GM18873 (cell line): Measurements from ENCODE around the gene LMNA.
A peak's percentile ranks its signal among the peaks of the same experiment; 100 is the strongest.
"Not testable (repeated sequence)": the region's sequence is repeated elsewhere in the genome, so short reads cannot be mapped to it uniquely, and the experiment has no call there.

Experiments
- ATAC-seq: cut with Tn5 transposase; IDR thresholded peaks from one replicate; pipeline ENCODE4 v1.9.1; 2021; ENCODE audit warnings: mild to moderate bottlenecking, moderate library complexity, moderate number of reproducible peaks; ENCODE audit not compliant: unreplicated experiment, low FRiP score

LMNA gene

DNA sequence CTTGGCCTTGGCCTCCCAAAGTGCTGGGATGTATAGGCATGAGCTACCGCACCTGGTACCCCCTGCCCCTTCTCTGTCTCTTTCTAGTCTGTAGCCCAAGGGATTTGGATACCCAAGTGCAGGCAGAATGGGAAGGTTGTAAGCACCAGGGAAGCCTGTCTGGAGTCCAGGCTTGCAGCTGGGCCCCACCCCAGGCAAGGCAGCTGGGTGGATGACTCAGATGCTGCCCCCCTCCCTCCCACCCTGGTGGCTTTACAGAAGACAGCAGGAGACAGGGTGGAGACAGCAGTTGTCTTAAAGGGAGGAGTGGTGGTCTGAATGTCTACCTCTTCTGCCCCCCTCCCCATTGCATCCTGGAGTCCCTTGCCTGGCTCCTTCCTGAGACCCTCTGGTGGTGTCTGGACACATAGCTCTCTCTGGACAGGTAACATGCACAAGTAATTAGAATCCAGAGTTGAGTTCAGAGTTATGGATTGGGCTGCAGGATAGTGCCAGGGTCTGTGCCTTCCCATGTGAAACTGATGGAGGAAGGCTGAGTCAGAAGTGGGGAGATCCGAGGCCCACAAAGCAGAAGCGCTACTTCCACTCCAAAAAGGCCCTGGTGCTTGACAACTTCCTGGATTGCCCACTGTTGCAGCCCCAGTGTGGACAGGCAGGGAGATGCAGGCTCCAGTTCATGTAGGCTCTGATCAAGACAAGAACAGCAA, 5.1 kb downstream of the LMNA start:
- no peak for ATAC-seq

GRCh38 chr1:156120318-156120717, 5.8 kb downstream of the LMNA start:
- no peak for ATAC-seq

DNA sequence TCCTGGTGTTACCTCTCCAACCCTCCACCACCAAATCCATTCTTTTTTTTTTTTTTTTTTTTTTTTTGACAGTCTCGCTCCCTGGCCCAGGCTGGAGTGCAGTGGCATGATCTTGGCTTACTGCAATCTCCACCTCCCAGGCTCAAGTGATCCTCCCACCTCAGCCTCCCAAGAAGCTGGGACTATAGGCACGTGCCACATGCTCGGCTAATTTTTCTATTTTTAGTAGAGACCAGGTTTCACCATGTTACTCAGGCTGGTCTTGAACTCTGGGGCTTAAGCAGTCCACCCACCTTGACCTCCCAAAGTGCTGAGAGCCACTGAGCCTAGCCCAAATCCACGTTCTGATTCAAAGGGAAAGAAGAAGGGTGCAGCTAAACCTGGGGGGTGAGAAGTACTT, 6.5 kb downstream of the LMNA start:
- ATAC-seq, result not testable (repeated sequence)

- no peak for ATAC-seq
Observed at GRCh38 chr1:156121457-156121856, 6.9 kb downstream of the LMNA start.

DNA sequence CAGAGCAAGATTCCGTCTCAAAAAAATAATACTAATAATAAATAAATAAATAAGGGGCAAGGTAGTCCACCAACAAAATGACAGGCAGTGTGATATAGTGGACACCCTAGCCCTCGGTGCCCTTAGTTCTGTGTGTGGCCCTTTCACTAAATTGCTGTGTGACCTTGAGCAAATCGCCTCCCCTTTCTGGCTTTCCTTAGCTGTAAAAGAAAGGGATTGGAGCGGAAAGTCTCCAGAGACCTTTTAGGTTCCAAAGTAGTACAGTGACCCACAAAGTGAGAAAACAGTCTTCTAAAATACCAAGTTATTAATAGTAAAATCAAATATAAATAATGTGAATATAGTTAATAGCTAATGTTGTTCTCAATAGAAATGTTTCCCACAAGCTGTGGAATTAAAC, 7.6 kb downstream of the LMNA start:
- ATAC-seq, result no peak

DNA sequence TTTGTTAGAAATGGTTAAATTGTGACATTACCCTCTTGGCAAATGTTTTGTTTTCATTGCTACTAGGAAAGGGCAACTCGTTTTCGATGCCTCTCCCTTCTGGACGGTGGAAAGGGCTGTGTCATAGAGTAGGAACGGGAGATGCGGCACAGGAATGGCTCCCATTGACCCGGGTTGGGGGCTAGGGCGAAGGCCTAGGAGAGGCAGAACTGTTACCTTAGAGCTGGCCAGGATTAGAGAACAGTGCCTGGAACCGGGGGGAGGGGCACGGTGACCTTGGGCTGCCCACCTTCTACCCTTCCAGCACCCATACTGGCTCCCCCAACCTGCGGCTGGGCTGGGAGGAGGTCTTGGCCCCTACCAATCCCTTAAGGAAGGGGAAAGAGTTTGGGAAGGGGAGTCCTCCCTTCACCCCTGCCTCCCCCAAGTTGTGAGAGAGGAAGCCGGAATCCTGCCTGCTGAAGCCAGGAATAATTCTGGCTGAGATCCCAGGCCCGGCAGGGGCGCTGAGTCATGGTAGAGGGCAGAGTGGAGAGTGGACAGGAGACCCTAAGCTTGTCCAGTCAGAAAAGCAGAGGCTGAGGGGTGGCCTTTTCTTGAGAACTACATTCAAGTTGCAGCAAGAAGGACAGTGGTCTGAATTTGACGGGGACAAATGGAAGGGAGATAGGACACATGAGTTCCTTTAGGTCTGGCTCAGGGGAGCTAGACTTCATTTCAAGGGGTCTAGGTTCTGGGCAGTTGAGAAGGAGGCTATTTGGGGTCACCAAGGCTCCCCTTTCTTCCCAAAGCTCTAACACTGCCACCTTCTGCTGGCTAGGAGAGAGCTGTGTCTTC, 8.2 kb downstream of the LMNA start:
- no peak for ATAC-seq

DNA sequence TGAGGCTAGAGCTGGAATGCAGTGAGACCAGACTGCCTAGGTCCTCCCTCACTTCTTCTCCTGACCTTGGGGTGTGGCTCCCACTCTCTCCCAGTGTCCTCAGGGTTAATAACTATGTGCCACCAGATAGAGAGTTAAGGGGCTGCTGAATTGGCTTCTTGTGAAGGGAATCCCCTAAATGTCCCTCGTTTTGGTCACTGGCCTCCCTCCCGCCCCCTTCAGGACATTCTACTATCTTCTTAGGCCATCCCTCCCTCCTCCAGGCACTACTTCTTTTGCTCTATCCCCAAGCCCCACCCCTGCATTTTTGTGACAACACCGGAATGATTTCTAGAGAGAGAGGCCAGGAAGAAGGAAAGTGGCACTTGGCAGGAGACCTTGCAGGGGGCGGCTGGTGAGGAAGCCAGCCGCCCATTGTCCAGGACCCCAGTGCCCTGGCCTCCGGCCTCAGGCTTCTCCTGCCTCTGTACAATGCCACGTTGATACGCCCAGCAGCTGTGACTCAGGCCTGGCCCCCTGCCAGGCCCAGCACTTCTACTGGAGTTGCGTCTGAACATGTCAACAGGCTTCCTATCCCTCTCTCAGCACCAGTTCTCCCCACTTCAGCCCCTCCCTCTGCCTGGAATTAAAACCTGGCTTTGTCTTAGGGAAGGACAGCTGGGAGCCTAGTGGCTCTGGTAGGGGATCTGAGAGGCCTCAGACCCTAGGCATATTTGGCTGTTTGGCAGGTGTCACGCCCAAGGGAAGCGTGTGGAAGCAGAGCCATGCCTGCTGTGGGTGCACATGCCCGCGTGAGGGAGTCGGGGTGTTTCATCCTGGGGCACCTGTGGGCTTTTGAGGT, 9.1 kb downstream of the LMNA start:
- ATAC-seq, result no peak

DNA sequence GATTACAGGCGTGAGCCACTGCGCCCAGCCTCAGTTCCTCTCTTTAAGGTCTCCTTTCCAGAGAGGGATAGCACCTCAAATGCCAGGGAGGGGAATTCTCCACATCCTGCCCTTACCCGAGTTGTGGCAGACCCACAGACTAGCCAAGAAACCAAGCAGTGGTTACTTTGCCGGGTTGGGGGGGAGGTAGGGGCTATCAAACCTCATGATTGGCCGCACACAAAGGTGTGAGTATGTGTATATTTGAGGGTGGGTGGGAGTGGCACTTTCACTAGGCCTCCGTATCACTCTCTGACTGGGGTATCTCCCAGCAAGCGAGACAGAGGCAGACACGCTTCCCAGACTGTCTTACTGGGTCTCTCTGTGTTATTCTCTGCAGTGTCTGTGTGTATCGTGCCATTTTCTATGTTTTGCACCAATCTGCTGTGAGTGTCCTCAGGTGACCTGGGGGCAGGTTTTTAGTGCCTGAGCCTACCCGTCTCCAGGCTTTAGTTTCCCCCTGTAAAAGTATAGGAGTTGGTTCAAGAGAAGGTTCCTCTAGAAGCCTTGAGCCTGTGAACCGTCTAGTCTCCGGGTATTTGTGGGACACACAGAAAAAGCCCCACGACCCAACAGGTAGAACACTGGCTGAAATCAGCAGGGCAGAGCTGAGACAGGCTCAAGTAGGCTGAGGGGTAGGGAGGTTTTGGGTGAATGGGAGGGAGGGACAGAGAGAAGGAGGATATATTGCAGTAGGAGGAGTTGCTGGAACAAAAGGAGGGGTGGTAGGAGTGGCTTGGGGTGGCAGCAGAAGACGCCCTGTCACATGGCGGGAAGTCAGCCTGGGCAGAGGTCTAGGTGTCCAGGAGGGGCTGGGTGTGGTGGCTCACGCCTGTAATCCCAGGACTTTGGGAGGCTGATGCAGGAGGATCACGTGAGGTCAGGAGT, 10.3 kb downstream of the LMNA start:
- no peak for ATAC-seq

GRCh38 chr1:156125544-156125943, 11.0 kb downstream of the LMNA start:
- not testable (repeated sequence) for ATAC-seq

GRCh38 chr1:156126043-156126629, 11.6 kb downstream of the LMNA start:
- ATAC-seq, result no peak

GRCh38 chr1:156126630-156127534, 12.4 kb downstream of the LMNA start:
- peak; percentile 37 for ATAC-seq

GRCh38 chr1:156128308-156128653, 13.8 kb downstream of the LMNA start:
- ATAC-seq, result no peak

DNA sequence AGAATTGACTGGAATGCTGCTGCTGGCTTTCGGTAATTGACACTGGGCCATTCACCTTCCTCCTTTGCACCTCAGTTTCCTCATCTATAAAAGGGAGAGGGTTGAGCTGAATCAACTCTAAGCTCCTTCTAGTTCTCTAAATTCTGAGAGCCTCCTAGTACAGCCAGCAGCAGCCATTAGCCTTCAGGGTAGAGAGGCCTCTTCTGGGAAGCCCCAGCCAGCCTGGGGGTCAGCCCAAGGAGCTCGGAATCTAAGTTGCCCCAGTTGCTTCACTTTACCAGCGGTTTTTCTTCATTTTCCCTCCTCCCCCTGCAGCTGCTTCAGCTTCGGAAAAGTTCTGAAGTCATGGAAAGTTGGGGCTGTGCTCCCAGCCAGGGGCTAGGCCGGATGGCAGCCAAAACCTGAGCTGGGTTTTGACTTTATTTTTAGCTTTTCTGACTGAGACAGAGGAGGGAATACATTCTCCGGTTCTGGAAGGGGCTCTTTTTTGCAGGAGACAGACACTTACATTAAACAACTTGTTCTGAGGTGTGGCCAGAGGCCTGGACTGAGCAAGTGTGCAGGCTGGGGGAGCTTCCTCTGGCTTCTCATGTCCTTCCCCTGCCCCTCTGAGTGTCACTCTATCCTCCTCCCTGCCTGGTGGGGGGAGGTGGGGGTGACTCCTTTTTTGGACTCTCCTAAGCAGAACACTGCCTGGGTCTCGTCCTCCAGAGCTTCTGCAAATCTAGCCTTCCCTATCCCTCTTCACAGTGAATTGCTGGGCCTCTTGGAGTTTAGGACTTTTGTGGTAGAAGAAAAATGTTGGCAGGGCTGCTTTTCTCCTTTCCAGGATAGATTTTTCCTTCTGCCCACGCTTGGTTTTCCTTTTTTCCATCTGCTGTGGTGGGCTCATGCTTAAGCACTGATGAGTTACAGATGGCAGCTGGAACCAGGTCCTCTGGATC, 14.4 kb downstream of the LMNA start:
- no peak for ATAC-seq

GRCh38 chr1:156129687-156130577, 15.4 kb downstream of the LMNA start:
- ATAC-seq, result no peak

DNA sequence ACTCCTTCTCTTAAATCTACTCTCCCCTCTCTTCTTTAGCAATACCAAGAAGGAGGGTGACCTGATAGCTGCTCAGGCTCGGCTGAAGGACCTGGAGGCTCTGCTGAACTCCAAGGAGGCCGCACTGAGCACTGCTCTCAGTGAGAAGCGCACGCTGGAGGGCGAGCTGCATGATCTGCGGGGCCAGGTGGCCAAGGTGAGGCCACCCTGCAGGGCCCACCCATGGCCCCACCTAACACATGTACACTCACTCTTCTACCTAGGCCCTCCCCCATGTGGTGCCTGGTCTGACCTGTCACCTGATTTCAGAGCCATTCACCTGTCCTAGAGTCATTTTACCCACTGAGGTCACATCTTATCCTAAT, 16.0 kb downstream of the LMNA start:
- no peak for ATAC-seq

DNA sequence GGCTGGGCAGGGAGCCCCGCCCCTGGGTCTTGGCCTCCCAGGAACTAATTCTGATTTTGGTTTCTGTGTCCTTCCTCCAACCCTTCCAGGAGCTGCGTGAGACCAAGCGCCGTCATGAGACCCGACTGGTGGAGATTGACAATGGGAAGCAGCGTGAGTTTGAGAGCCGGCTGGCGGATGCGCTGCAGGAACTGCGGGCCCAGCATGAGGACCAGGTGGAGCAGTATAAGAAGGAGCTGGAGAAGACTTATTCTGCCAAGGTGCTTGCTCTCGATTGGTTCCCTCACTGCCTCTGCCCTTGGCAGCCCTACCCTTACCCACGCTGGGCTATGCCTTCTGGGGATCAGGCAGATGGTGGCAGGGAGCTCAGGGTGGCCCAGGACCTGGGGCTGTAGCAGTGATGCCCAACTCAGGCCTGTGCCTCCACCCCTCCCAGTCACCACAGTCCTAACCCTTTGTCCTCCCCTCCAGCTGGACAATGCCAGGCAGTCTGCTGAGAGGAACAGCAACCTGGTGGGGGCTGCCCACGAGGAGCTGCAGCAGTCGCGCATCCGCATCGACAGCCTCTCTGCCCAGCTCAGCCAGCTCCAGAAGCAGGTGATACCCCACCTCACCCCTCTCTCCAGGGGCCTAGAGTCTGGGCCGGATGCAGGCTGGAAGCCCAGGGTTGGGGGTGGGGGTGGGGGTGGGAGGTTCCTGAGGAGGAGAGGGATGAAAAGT, 20.4 kb downstream of the LMNA start:
- ATAC-seq, result no peak
